ENCODE data around the gene RPTOR. TPM values are rescaled to one million over a fixed set of nuclear protein-coding genes. Genes with fewer than 3 reads are reported as not detected.

Gene RPTOR
- total RNA-seq, 3 donors from 2014 or later = 21.4 to 27.5 (median 23.6) TPM

DNA sequence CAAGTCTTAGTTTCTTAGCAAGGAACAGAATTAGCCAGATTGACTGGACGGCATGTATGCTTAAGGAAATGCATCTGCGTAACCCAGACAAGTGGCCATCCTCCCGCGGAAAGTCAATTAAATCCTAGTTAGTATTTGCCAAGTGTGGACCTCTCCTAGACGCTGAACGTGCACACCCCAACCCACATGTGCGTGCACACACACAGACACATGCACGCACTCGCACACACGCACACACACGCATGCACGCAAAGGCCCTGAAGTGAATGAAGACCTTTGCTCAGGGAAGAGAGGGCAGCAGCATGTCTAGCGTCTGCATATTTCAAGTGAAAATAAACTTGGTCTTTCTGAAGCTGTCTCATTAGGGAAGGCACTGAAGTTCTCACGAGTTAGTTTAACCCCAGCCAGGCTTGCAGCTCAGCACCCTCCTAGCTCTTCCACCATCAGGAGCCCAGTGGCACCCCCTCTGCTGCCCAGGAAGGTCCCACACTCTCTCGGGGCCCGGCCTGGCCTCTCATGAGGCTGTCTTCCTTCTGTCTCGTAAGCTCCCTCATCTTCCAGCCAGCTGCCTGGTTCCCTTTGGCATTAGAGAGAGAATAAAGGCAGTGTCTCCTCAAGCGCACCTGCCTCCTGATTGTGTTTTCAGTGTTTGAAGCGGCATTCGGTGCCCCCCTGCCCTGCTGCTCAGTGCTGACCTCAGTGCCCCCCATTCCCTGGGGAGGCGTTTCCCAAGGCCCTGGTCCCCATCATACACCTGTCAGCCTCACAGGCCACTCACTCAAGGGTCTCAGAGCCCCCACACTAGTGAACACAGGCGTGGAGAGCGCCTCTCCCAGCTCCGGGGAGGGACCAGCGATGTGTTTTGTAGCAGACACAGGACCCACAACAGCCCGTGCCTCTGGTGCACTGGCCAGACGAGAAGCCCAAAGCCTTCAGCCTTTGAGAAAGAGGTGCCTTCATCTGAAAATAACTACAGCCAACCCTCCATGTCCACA, 394.8 kb downstream of the RPTOR start:
- no peaks in the 10 kb centered on the region for H3K9me3 ChIP-seq
- TF ChIP-seq, protein P1, sequence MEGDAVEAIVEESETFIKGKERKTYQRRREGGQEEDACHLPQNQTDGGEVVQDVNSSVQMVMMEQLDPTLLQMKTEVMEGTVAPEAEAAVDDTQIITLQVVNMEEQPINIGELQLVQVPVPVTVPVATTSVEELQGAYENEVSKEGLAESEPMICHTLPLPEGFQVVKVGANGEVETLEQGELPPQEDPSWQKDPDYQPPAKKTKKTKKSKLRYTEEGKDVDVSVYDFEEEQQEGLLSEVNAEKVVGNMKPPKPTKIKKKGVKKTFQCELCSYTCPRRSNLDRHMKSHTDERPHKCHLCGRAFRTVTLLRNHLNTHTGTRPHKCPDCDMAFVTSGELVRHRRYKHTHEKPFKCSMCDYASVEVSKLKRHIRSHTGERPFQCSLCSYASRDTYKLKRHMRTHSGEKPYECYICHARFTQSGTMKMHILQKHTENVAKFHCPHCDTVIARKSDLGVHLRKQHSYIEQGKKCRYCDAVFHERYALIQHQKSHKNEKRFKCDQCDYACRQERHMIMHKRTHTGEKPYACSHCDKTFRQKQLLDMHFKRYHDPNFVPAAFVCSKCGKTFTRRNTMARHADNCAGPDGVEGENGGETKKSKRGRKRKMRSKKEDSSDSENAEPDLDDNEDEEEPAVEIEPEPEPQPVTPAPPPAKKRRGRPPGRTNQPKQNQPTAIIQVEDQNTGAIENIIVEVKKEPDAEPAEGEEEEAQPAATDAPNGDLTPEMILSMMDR (IDR thresholded peaks at IDR 0.05) = no peak
- TF ChIP-seq POLR2A (IDR thresholded peaks at IDR 0.05) (no peak), POLR2AphosphoS5 (IDR thresholded peaks at IDR 0.05) (no peak)
- no peaks in the 10 kb centered on the region for H3K36me3 ChIP-seq
- H3K27ac ChIP-seq = no peak overlapping the region
- intact Hi-C loops (cut with DNase I; ENCODE audit: low total_unique reads) = no loop called here
- no peaks in the 10 kb centered on the region for H3K27me3 ChIP-seq
- H3K4me3 ChIP-seq = no peak overlapping the region
- H3K4me1 ChIP-seq = peaks cover 0 to 11% of the 10 kb centered on the region in 2 donors
- DNase-seq (ENCODE audit: low spot score in 2 of 2) = no peak

DNA sequence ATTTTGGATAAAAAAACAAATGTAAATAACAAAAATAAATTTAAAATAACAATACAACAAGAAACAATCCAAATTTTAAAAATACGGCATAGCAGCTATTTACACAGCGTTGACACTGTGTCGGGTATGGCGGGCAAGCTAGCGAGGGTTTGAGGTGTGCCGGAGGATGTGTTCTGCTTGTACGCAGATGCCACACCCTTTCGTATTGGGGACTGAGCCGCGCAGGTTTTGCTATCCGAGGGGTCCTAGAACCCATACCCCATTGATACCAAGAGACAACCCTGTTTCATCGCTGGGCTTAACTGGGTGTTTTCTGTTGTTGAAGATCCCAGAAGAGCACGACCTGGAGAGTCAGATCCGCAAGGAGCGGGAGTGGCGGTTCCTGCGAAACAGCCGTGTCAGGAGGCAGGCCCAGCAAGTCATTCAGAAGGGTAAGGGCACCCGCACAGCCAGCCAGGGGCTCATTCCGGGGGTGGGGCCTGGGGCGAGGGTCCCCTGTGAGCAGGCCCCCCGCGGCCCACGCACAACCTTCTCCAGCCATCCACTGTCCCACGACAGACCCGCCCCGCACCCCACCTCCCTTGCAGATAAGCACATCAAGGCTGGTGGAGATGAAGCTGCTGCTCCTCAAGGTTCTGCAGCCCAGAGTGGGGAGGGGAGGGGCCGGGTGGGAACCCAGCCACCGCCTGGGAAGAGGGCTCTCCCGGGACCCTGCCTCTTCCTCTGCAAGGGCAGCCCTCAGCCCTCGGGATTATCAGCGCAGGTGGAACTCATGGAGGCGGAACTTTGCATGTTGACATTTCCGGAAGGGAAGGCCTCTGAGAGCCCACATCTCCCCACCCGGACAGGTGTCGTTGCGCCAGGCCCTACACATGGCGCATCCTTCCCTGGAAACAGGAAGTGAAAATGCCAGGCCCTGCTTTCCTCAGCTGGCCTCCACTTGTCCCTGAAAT, 395.8 kb downstream of the RPTOR start:
- intact Hi-C loops (cut with DNase I; ENCODE audit: low total_unique reads) = no loop called here
- no peak for DNase-seq (ENCODE audit: low spot score in 2 of 2)
- no peaks in the 10 kb centered on the region for H3K36me3 ChIP-seq
- peaks cover 0 to 11% of the 10 kb centered on the region in 2 donors for H3K4me1 ChIP-seq
- TF ChIP-seq POLR2AphosphoS5 (IDR thresholded peaks at IDR 0.05) (no peak), POLR2A (IDR thresholded peaks at IDR 0.05) (no peak)
- TF ChIP-seq, protein P1 (IDR thresholded peaks at IDR 0.05) = no peak
- no peaks in the 10 kb centered on the region for H3K9me3 ChIP-seq
- no peak overlapping the region for H3K4me3 ChIP-seq
- H3K27me3 ChIP-seq = no peaks in the 10 kb centered on the region
- no peak overlapping the region for H3K27ac ChIP-seq

DNA sequence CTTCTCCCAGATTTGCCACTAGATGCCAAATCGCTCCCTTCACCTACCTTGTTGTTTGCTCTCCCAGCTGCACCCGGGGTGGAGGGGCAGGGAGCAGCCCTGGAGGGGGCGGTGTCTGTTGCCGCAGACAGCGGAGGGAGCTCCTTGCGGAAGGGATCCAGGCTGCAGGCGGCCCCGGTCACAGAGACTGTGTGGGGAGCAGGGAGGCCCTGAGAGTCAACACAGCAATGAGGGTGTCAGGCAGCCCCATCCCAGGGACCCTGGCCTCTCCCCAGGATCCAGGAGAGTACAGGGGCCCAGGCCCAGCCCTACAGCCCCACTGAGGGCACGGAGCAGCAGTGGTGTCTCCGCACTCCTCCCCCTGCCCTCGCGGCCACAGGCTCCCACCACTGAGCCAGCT, 396.5 kb downstream of the RPTOR start:
- DNase-seq (ENCODE audit: low spot score in 2 of 2) = no peak
- TF ChIP-seq POLR2AphosphoS5 (IDR thresholded peaks at IDR 0.05) (no peak), POLR2A (IDR thresholded peaks at IDR 0.05) (no peak)
- Histone ChIP-seq H3K36me3 (no peaks in the 10 kb centered on the region), H3K27me3 (no peaks in the 10 kb centered on the region), H3K4me3 (no peak overlapping the region), H3K27ac (no peak overlapping the region), H3K9me3 (no peaks in the 10 kb centered on the region), H3K4me1 (peaks cover 0 to 11% of the 10 kb centered on the region in 2 donors)
- intact Hi-C loops (cut with DNase I; ENCODE audit: low total_unique reads) = no loop called here

DNA sequence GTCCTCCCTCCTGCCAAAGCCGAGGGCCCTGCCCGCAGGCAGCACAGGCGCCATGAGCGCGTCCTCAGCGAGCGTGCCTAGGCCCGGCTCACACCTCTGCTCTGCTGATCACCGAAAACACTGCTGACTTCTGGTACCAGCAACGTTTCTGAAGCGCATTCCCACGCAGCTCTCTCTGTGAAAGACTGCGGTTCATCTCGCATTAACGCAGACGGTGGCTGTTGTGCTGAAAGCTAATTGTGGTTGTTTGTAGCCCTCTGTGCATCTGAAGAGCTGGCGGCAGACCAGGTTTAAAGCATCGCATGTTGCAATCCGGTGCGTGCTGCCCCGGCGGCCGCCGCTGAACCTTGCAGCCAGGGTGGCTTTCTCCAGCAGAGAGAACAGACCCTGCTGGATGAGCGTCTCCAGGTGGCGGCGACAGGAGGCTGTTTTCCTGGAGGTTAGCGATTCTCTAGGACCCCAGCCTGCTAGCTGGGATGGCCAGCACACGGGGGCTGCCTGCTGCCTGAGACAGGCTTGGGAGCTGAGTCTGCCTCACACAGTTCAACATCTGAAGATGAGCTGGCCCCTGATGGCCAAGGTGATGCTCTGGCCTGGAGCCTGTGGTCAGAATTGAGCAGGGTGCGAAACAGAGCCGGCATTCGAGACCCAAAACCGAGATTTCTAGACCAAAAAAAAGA, 397.2 kb downstream of the RPTOR start:
- Histone ChIP-seq H3K4me1 (peaks cover 0 to 11% of the 10 kb centered on the region in 2 donors), H3K27ac (peak overlapping the region in 1 of 2 donors; percentile 22), H3K9me3 (no peaks in the 10 kb centered on the region), H3K4me3 (no peak overlapping the region), H3K36me3 (no peaks in the 10 kb centered on the region), H3K27me3 (no peaks in the 10 kb centered on the region)
- no peak for TF ChIP-seq POLR2AphosphoS5 (IDR thresholded peaks at IDR 0.05)
- no peak for DNase-seq (ENCODE audit: low spot score in 2 of 2)
- intact Hi-C loops (cut with DNase I; ENCODE audit: low total_unique reads) = no loop called here

DNA sequence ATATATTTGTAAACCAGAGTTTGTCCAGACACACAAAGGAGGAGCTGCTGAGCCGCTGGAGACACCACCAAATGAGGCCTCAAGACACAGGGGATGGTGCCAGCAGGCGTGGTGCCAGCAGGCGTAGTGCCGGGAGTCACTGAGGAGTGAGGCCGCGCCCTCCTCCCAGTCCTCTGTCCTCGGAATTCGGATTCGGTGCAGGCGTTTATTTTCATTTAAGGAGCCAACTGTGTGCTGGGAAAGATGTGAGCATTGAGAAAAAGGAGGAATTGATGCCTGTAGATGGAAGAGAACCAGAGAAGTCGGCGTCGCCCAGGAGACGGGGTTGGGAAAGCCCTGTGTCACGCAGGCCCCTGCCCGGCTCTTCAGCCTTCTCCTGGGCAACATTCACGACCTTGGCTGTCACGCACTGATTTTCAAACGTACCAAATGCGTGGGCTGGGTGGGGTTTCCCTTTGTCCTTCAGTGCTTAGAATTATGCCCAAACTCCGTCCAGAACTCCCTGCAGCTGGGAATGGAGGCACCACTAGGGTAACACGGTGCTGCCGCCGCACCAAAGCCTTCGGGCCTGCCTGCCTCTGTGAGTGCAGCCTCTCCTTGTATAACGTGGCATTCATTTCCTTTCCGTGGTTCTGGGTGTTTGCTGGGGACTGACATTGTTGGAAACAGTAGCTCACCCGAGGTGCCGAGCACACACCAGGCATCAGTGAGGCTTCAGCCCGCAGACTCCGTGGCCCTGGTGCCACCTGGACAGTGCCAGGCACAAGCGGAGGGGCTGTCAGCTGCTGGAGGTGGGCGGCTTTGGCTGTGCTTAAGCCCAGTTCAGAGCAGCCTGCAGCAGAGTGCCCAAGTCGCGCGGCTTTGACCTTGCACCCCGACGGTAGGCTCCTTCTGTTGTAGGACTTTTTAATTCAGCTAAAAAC, 398.0 kb downstream of the RPTOR start:
- peak in 1 of 3 donors; percentile 66 for TF ChIP-seq POLR2AphosphoS5 (IDR thresholded peaks at IDR 0.05)
- TF ChIP-seq, protein P1 (IDR thresholded peaks at IDR 0.05) = no peak
- no peak for TF ChIP-seq POLR2A (IDR thresholded peaks at IDR 0.05)
- peaks cover 0 to 11% of the 10 kb centered on the region in 2 donors for H3K4me1 ChIP-seq
- H3K4me3 ChIP-seq = no peak overlapping the region
- intact Hi-C loops (cut with DNase I; ENCODE audit: low total_unique reads) = no loop called here
- H3K9me3 ChIP-seq = no peaks in the 10 kb centered on the region
- DNase-seq (ENCODE audit: low spot score in 2 of 2) = peak; percentile 87 to 91
- H3K27me3 ChIP-seq = no peaks in the 10 kb centered on the region
- H3K36me3 ChIP-seq = no peaks in the 10 kb centered on the region
- H3K27ac ChIP-seq = peak overlapping the region in 1 of 2 donors; percentile 22
